DMS114 treated with DMSO at 0.1 percent for 48 hours (cell line): Measurements from ENCODE around the gene NIM1K.
"Not testable (repeated sequence)": the region's sequence is repeated elsewhere in the genome, so short reads cannot be mapped to it uniquely, and the experiment has no call there.

Experiments used
- DNase-seq: peaks from one replicate; lab custom pipeline; 2025; ENCODE audit not compliant: unreplicated experiment; lab: John Stamatoyannopoulos, UW

Gene NIM1K

GRCh38 chr5:43191740-43192557, at the start of gene NIM1K:
Gene NIM1K (plus strand): TSS chr5:43192225. CDS start chr5:43245776, 53,551 bp downstream.
- no peak for DNase-seq

DNA sequence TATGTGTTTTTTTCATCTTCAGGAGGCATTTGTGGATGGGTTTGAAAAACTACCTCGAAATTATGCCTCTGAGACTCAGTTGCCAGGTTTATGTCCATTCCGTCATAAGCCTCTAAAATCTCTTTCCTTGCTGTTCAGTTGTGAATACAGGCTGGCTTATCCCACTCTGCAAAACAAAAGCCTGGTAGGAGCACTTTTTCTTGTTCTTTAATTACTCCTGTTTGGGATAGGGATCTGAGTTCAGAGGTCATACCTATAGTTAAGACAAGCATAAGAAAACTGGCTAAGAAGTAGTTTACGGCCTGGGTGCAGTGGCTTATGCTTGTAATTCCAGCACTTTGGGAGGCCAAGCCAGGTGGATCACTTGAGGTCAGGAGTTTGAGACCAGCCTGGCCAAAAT, 47.0 kb upstream of the NIM1K start:
- no peak for DNase-seq

GRCh38 chr5:43146958-43147357, 45.1 kb upstream of the NIM1K start:
- no peak for DNase-seq

GRCh38 chr5:43148417-43148816, 43.6 kb upstream of the NIM1K start:
- no peak for DNase-seq

DNA sequence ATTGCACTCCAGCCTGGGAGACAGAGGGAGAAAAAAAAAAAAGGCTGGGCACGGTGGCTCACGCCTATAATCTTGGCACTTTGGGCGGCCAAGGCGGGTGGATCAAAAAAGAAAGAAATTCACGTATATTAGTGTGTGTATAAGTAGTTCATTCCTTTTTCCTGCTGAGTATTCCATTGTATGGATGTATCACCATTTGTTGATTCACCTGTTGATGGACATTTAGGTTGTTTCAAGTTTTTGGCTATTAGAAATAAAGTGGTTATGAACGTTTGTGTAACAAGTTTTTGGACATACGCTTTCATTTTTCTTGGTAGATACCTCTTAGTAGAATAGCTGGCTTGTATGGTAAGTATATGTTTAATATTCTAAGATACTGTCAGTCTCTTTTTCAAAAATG, 42.8 kb upstream of the NIM1K start:
- no peak for DNase-seq

- DNase-seq: no peak
These were observed 42.0 kb upstream of the NIM1K start for GRCh38 chr5:43150075-43150474.

DNA sequence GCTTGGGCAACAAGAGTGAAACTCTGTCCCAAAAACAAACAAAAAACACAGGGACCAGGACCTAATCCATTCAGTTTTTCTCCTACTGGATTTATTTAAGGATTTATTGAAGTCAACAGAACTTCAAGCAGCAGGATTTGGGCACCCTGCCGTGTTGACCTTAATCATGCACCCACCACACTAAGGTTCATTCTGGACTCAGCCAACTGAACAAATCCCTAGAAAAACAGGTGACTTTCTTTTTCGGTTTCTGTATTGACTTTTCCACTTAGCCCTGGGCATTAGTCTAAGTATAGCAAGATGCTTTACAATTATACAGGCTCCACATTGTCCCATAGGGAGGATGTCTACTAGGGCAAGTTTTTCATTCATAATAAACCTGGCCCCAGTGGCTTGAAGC, 41.3 kb upstream of the NIM1K start:
- DNase-seq: no peak

DNA sequence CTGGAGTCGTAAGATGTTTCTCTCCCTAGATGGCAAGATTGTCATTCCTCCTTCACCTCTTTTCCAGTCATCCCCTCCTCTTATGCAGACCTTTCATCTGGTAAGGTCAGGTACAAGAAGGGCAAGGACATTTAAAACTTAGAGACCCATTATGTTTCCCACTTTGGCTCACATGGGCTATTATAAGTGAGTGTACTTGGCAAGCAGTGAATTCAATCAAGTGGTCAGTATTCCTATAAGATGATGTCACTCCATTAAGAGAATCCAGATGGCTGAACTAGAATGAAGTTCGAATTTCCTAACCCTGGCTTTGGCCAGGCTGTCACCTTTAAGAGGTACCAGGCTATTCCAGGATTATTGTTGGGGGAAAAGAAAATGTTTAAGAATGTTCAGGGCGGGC, 39.1 kb upstream of the NIM1K start:
- no peak for DNase-seq

GRCh38 chr5:43154469-43154868, 37.6 kb upstream of the NIM1K start:
- DNase-seq: no peak

DNA sequence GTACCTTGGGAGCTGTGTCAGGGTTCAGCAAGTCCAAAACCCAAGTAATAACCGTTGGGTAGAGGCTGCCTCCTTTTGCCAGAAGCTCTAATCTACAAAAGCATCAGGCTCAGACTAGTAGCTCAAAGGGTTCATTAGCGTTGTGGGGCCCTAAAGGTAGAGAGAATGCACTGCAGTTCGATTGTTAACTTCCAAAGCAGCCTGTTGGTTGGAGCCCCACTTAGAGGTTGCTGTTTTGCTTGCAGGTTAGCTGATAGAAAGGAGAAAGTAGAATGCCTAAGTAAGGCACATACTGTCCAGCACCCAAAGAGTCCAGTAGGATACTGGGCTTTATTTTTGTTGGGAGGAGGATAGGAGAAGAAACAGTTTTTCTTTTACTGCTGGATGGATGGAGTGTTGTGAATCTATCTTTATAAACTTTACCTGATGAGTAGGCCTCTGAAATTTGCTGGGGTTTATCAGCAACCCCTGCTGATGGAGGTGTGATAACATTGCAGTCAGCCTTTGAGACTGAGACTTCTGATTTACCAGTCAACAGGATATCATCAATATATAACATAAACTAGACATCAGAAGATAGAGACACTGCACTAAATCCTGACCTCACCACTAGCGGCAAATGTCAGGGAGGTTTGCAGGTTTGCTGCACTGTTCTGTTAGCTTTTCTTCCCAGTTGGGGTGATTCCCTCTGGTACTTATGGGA, 36.5 kb upstream of the NIM1K start:
- no peak for DNase-seq

GRCh38 chr5:43156388-43156787, 35.6 kb upstream of the NIM1K start:
- DNase-seq: no peak

DNA sequence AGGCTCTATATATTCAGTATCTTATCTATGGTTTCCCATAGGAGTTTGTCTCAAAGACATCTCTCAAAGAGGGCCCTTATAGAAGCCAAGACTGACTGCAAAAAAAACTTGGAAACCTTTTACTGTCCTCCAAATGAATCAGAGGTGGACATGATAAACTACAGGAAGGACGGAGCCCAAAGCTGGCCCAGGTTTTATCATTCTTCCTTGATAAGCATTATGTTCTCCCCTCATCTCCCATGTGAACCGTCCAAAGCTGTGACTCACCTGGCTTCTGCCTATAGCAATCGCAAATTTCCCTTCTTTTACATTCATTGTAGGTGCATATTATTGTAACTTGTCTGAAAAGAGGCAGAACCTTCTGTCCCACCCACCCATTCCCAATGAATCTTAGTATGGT, 35.0 kb upstream of the NIM1K start:
- DNase-seq: no peak

GRCh38 chr5:43161244-43161643, 30.8 kb upstream of the NIM1K start:
- DNase-seq: no peak

GRCh38 chr5:43164801-43165200, 27.2 kb upstream of the NIM1K start:
- not testable (repeated sequence) for DNase-seq

- DNase-seq: no peak
These were observed 26.7 kb upstream of the NIM1K start for GRCh38 chr5:43165323-43165722.

DNA sequence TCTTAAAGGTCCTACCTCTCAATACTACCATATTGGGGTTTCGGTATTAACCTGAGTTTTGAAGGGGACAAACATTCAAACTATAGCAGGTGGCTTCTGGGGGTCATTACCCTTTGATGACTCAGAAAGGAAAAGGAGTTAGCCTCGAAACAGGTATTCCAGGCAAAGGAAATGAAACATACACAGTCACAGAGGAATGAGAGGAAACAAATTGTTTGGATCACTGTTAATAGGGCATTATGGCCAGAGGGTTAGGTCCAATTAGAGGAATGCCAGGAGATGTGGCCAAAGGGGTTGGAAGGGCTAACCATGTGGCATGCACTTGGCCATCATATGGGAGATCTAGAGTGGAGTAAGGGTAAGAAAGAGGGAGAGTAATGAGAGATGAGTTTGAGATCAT, 23.9 kb upstream of the NIM1K start:
- no peak for DNase-seq

- no peak for DNase-seq
These were observed 20.6 kb upstream of the NIM1K start for GRCh38 chr5:43171451-43171850.

GRCh38 chr5:43171926-43172325, 20.1 kb upstream of the NIM1K start:
- DNase-seq: no peak

DNA sequence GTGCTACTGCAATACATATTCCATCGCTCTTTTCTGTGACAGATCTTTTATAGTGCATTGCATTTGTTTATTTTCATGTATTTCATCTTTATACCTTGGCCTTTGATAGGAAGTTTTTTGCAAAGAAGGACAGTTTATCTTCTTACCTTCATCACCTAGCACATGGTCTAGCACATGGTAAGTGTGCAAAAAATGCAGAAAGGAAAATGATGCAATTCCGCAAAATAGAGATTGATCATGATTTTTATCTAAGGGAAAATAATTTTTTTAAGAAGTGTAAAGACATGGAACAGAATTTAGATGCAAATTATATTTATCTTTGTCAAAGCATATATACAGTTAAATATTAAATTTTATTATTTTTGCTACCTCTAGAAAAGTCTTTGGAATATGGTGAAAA, 19.2 kb upstream of the NIM1K start:
- DNase-seq: no peak

DNA sequence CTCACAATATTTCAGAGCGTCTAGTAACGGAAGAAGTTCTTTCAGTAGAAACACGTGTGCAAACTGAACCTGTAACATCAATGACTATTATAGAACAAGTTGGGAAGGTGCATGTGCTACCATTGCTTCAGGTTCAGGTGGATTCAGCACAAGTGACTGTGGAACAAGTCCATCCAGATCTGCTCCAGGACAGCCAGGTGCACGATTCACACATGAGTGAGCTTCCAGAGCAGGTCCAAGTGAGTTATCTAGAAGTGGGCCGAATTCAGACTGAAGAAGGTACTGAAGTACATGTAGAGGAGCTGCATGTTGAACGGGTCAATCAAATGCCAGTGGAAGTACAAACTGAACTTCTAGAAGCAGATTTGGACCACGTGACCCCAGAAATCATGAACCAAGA, 17.4 kb upstream of the NIM1K start:
- no peak for DNase-seq

DNA sequence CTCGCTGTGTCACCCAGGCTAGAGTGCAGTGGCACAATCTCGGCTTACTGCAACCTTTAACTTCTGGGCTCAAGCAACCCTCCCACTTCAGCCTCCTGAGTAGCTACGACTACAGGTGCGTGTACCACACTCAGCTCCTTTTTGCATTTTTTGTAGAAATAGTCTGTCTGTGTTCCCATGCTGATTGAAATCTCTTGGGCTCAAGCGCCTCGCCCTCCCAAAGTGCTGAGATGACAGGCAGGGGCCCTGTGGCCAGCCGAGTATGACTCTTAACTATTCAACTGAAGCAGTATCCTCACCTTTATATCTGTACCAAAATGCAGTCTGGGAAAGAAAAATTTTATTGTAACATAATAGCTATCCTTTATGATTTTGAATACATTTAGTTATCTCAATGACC, 12.2 kb upstream of the NIM1K start:
- no peak for DNase-seq

GRCh38 chr5:43182421-43182820, 9.6 kb upstream of the NIM1K start:
- DNase-seq: no peak

- not testable (repeated sequence) for DNase-seq
These were observed 8.9 kb upstream of the NIM1K start for GRCh38 chr5:43183101-43183500.
